Endometrial microvascular endothelial cells (primary cell): ENCODE data around the gene LYPD4. TPM values are rescaled to one million over a fixed set of nuclear protein-coding genes. Genes with fewer than 3 reads are reported as not detected.
"Not testable (repeated sequence)": the region's sequence is repeated elsewhere in the genome, so short reads cannot be mapped to it uniquely, and the experiment has no call there.

ENCODE experiments used
- in situ Hi-C: cut with HindIII; loops from 2 replicates; pipeline ENCODE4 v1.10.0; 2017; ENCODE audit warnings: low sequenced_read_pairs, low pct_unique_long_range_greater_than_20kb; ENCODE audit errors: inconsistent ontology term
- total RNA-seq: library from RNA; depleted of rRNA; stranded (reverse); fragments of >200 nt; gene quantifications from one replicate; pipeline ENCODE4 v1.2.3, GENCODE V29; 2015; ENCODE audit errors: inconsistent ontology term

The LYPD4 gene
- total RNA-seq, 1 donor from 2014 or later = not detected

GRCh38 chr19:41876847-41877832 lies 32.7 kb upstream of the LYPD4 start, which contains the start of gene CD79A:
CD79A (plus strand) TSS chr19:41877279; CDS start chr19:41877305, 26 bp downstream.
- in situ Hi-C loops = no loop called here

- in situ Hi-C loops = not testable (repeated sequence)
These were observed 31.5 kb upstream of the LYPD4 start for GRCh38 chr19:41875973-41876372.

GRCh38 chr19:41872775-41873647 lies 28.5 kb upstream of the LYPD4 start:
- in situ Hi-C loops = no loop called here

- in situ Hi-C loops = no loop called here
These were observed 27.9 kb upstream of the LYPD4 start for GRCh38 chr19:41872384-41872774.

GRCh38 chr19:41871573-41872383 lies 27.3 kb upstream of the LYPD4 start:
- in situ Hi-C loops = no loop called here

- in situ Hi-C loops = no loop called here
These were observed 26.0 kb upstream of the LYPD4 start for GRCh38 chr19:41870401-41870873.

- in situ Hi-C loops = no loop called here
These were observed 25.0 kb upstream of the LYPD4 start for GRCh38 chr19:41869374-41869955.

GRCh38 chr19:41868989-41869300 lies 24.5 kb upstream of the LYPD4 start:
- in situ Hi-C loops = no loop called here

GRCh38 chr19:41868120-41868988 lies 23.9 kb upstream of the LYPD4 start:
- in situ Hi-C loops = no loop called here

GRCh38 chr19:41866284-41866683 lies 21.8 kb upstream of the LYPD4 start:
- in situ Hi-C loops = no loop called here

GRCh38 chr19:41864374-41864773 lies 19.9 kb upstream of the LYPD4 start:
- in situ Hi-C loops = no loop called here

- in situ Hi-C loops = no loop called here
These were observed 18.9 kb upstream of the LYPD4 start for GRCh38 chr19:41863209-41863931.

GRCh38 chr19:41862445-41862986 lies 18.0 kb upstream of the LYPD4 start:
- in situ Hi-C loops = no loop called here

- in situ Hi-C loops = no loop called here
These were observed 17.4 kb upstream of the LYPD4 start for GRCh38 chr19:41861846-41862245.

- in situ Hi-C loops = no loop called here
These were observed 16.8 kb upstream of the LYPD4 start for GRCh38 chr19:41861116-41861768.

GRCh38 chr19:41860419-41861115 lies 16.1 kb upstream of the LYPD4 start:
- in situ Hi-C loops = no loop called here
